Endodermal cell (in vitro differentiated cells): ENCODE measurements around the gene ACO1. TPM values are rescaled to one million over a fixed set of nuclear protein-coding genes. Genes with fewer than 3 reads are reported as not detected.

ENCODE experiments used
- DNase-seq: peaks from one replicate; pipeline ENCODE4 v3.0.0-alpha.2; 2017
- H3K27ac ChIP-seq: 2 replicates; pipeline ENCODE4 v1.5.1; 2013; ENCODE audit warnings: mild to moderate bottlenecking, low read depth, low read length, moderate library complexity
- H3K27me3 ChIP-seq: 2 replicates; pipeline ENCODE4 v1.6.1; 2013; ENCODE audit warnings: mild to moderate bottlenecking, low read length, moderate library complexity; ENCODE audit not compliant: insufficient read depth, control insufficient read depth, poor library complexity, severe bottlenecking
- H3K36me3 ChIP-seq: 2 replicates; pipeline ENCODE4 v1.7.0; 2013; ENCODE audit warnings: mild to moderate bottlenecking, low read length, moderate library complexity; ENCODE audit not compliant: control insufficient read depth, insufficient read depth
- H3K4me1 ChIP-seq: one replicate; pipeline ENCODE4 v1.7.0; 2013; ENCODE audit warnings: low read length; ENCODE audit not compliant: control insufficient read depth, insufficient read depth
- H3K4me3 ChIP-seq: 2 replicates; pipeline ENCODE4 v1.5.1; 2013; ENCODE audit warnings: mild to moderate bottlenecking, low read length, moderate library complexity
- H3K9ac ChIP-seq: 2 replicates; pipeline ENCODE4 v1.6.1; 2013; ENCODE audit warnings: mild to moderate bottlenecking, low read length, moderate library complexity; ENCODE audit not compliant: poor library complexity, severe bottlenecking; ENCODE audit errors: extremely low read depth
- H3K9me3 ChIP-seq: 2 replicates; pipeline ENCODE4 v1.6.1; 2013; ENCODE audit warnings: mild to moderate bottlenecking, low read length, moderate library complexity; ENCODE audit not compliant: control insufficient read depth
- H3K27ac Mint-ChIP-seq: 2 replicates; pipeline ENCODE4 v1.8.0; 2020; ENCODE audit warnings: mixed read lengths
- H3K27me3 Mint-ChIP-seq: 2 replicates; pipeline ENCODE4 v1.8.0; 2021; ENCODE audit warnings: mild to moderate bottlenecking, mixed read lengths; ENCODE audit not compliant: insufficient read depth
- H3K36me3 Mint-ChIP-seq: 2 replicates; pipeline ENCODE4 v1.8.0; 2020; ENCODE audit warnings: low read depth, mixed read lengths
- H3K4me1 Mint-ChIP-seq: 2 replicates; pipeline ENCODE4 v1.8.0; 2020; ENCODE audit warnings: mixed read lengths
- H3K4me3 Mint-ChIP-seq: 2 replicates; pipeline ENCODE4 v1.8.0; 2020; ENCODE audit warnings: mild to moderate bottlenecking, moderate library complexity, mixed read lengths
- H3K9me3 Mint-ChIP-seq: 2 replicates; pipeline ENCODE4 v1.8.0; 2020; ENCODE audit warnings: mild to moderate bottlenecking, mixed read lengths
- WGBS, 2 experiments: methylation state at CpG; one replicate each; pipeline versions ENCODE4 v1.1.5 to v1.1.7; 2013; ENCODE audit warnings: missing lambda C conversion rate in 2 of 2, mixed read lengths in 1 of 2; ENCODE audit not compliant: insufficient coverage in 1 of 2, insufficient read length in 1 of 2; 5-methylcytosine and 5-hydroxymethylcytosine counted together
- long read RNA-seq, 4 experiments: library from polyadenylated mRNA in 2 of 4; library from RNA in 1 of 4; library from capped mRNA in 1 of 4; stranded (forward) in 3 of 4; unstranded in 1 of 4; transcript quantifications; one replicate each; pipeline ENCODE4 v2.0.0, GENCODE V29; 2020 to 2021; ENCODE audit warnings: inconsistent platforms in 1 of 4
- polyA plus RNA-seq, 2 experiments: library from polyadenylated mRNA; stranded (reverse); fragments of 50-300 nt; gene quantifications; one replicate each; pipeline ENCODE4 v1.2.3, GENCODE V29; 2013
- total RNA-seq, 2 donors: library from RNA; stranded (reverse); fragmentation: NEBNext Ultra II Directional in 1 of 2; extraction: Animal tissue kit (Norgen Biotek cat#: 25700) in 1 of 2; gene quantifications; 2 replicates in 1 of 2; 3 replicates in 1 of 2; pipeline ENCODE4 v1.2.1, GENCODE V29; 2021
- TF ChIP-seq, protein P1 (sequence below): fragments of 200-600 bp; sonication (generic); conservative IDR thresholded peaks from 2 replicates; pipeline ENCODE4 v1.5.0; 2021; ENCODE audit warnings: antibody characterized with exemption, mild to moderate bottlenecking

The ACO1 gene
- 10 to 100 TPM; 33.6 to 52.8 TPM for total RNA-seq
- polyA plus RNA-seq (2013, experiment 1 of 2), result 30.7 TPM
- polyA plus RNA-seq (2013, experiment 2 of 2), result 29.7 TPM
- long read RNA-seq, experiment 1, full-length matches to known transcripts, result 10 of 42 reads
- long read RNA-seq, experiment 1, partial matches to known transcripts, result 23 of 42 reads
- long read RNA-seq, experiment 1, other reads (novel, unspliced or antisense), result 9 of 42 reads
- long read RNA-seq, experiment 2, full-length matches to known transcripts, result 267 of 297 reads
- long read RNA-seq, experiment 2, partial matches to known transcripts, result 15 of 297 reads
- long read RNA-seq, experiment 2, other reads (novel, unspliced or antisense), result 15 of 297 reads
- long read RNA-seq, experiment 3, full-length matches to known transcripts, result 473 of 517 reads
- long read RNA-seq, experiment 3, partial matches to known transcripts, result 22 of 517 reads
- long read RNA-seq, experiment 3, other reads (novel, unspliced or antisense), result 22 of 517 reads
- long read RNA-seq, experiment 4, full-length matches to known transcripts, result 8 of 26 reads
- long read RNA-seq, experiment 4, partial matches to known transcripts, result 18 of 26 reads
- long read RNA-seq, experiment 4, other reads (novel, unspliced or antisense), result 0 of 26 reads

DNA sequence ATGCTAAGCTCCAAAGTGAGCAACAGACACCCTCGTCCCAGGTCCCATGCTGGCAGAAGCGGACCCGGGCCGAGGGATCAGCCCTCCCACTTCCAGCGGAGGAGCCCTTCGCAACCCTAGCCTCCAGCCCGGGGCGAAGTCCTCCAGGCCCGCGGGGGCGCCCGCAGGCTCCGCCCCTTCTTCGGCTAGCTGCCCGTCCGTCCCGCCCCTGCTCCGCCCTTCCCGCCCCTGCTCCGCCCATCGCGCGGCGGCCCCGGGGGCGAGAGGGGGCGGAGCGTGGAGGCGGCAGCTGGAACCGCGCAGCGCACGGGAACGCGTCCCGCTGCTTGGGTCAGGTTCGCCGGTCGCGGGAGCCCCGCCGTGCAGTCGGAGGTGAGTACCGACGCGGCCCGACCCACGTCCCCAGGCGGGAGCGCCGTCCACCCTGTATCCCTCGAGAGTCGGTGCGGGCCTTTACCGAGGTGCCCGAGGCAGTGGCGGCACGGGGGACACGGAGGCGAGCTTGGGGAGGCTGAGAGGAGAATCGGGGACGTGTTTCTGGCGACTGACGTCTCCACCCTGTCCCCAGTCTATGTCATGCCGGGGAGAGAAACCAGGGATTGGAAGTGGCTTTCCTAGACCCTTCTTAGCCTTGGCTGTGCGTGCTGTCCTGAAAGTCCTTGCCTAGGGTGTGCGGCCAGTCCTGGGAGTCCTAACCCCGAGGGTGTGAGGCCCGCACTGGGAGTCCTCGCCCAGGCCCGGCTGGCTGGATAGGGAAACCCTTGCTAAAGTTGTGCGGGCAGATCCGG lies at the start of gene ACO1:
TSS of gene ACO1 (plus strand) at position 280 of the 788 bp plus-strand sequence. CDS start 20,864 bp downstream, outside the sequence.
- Histone ChIP-seq H3K9me3 (no peaks in the 10 kb centered on the region), H3K4me3 (peak within 1 kb of the TSS; percentile 84), H3K36me3 (no peaks in the 10 kb centered on the region), H3K27me3 (peaks cover 43% of the 10 kb centered on the region), H3K9ac (peak within 1 kb of the TSS; percentile 77), H3K27ac (peak within 1 kb of the TSS; percentile 16), H3K4me1 (peaks cover 4% of the 10 kb centered on the region)
- peaks cover 6% of the 10 kb centered on the region for H3K36me3 Mint-ChIP-seq
- H3K27ac Mint-ChIP-seq, result peak within 1 kb of the TSS; percentile 83
- 1% methylated on average over 23 to 73 of the region's 73 CpGs for WGBS, 2 experiments
- TF ChIP-seq, protein P1, sequence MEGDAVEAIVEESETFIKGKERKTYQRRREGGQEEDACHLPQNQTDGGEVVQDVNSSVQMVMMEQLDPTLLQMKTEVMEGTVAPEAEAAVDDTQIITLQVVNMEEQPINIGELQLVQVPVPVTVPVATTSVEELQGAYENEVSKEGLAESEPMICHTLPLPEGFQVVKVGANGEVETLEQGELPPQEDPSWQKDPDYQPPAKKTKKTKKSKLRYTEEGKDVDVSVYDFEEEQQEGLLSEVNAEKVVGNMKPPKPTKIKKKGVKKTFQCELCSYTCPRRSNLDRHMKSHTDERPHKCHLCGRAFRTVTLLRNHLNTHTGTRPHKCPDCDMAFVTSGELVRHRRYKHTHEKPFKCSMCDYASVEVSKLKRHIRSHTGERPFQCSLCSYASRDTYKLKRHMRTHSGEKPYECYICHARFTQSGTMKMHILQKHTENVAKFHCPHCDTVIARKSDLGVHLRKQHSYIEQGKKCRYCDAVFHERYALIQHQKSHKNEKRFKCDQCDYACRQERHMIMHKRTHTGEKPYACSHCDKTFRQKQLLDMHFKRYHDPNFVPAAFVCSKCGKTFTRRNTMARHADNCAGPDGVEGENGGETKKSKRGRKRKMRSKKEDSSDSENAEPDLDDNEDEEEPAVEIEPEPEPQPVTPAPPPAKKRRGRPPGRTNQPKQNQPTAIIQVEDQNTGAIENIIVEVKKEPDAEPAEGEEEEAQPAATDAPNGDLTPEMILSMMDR, result no peak
- H3K27me3 Mint-ChIP-seq, result peaks cover 43% of the 10 kb centered on the region
- H3K4me3 Mint-ChIP-seq, result peak within 1 kb of the TSS; percentile 80
- H3K9me3 Mint-ChIP-seq, result no peaks in the 10 kb centered on the region
- DNase-seq, result peak; percentile 95
- peaks cover 9% of the 10 kb centered on the region for H3K4me1 Mint-ChIP-seq

DNA sequence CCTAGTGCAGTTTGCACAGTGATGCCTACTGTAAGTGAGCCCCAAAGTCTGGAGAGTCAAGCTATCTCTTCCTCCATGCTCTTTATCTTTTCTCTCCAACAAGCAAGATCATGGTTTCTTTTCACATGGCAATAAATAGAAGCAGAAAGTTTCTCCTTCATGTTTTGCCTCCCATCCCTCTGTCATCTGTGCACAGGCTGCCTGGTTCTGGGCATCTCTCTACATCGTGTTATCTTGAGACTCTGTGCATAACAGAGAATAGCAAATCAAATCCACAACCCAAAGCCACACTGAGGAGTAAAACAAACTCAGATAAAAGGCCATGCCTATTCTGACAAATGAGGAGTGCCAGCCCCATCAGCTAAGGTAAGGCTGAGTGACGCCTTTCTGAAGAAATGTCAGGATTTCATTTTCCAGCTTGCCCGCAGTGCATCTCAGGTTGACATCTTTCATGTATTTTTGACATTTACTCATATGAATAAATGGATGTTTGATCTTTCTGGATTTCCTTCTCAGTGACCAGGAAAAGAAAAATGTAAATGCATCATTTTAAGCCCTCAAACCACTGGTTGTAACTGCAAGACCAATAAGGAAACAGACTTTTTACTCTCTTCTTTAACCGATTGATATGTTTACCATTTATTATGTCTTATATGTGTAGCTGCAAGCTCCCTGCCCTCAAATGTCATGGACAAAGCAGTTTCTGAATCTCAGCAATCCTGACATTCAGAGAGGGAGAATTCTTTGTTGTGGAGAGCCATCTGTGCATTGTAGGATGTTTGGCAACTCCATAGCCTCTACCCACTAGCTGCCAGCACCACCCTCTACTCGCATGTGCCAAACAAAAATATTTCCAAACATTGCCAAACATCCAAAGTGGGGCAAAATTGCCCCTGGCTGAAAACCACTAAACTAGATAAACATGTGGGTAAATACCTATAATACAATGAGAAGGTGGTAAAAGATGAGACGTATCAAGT lies 49.2 kb upstream of the ACO1 start:
- TF ChIP-seq, protein P1, result no peak
- DNase-seq, result no peak
- H3K4me3 Mint-ChIP-seq, result no peak overlapping the region
- no peak overlapping the region for H3K9ac ChIP-seq
- no peaks in the 10 kb centered on the region for H3K9me3 Mint-ChIP-seq
- H3K27me3 Mint-ChIP-seq, result no peaks in the 10 kb centered on the region
- H3K4me1 ChIP-seq, result no peaks in the 10 kb centered on the region
- 96 to 100% methylated on average over 1 to 6 of the region's 6 CpGs for WGBS, 2 experiments
- H3K9me3 ChIP-seq, result no peaks in the 10 kb centered on the region
- no peak overlapping the region for H3K4me3 ChIP-seq
- no peaks in the 10 kb centered on the region for H3K36me3 ChIP-seq
- H3K27ac ChIP-seq, result no peak overlapping the region
- peaks cover 3% of the 10 kb centered on the region for H3K4me1 Mint-ChIP-seq
- H3K27ac Mint-ChIP-seq, result no peak overlapping the region
- H3K27me3 ChIP-seq, result no peaks in the 10 kb centered on the region
- no peaks in the 10 kb centered on the region for H3K36me3 Mint-ChIP-seq
